Stimulated activated memory B cell treated with anti-CD40 and anti-IgM and Interleukin-4, amounts not matched to agents 10 μg/mL and 1 μg/mL and 100 μg/mL, for 72 hours (primary cell): ENCODE data around the gene CATSPER3.
"Not testable (repeated sequence)": the region's sequence is repeated elsewhere in the genome, so short reads cannot be mapped to it uniquely, and the experiment has no call there.

Experiments used
- ATAC-seq: fragments of 150-1000 bp; cut with Tn5 transposase; 2 replicates; pipeline ENCODE4 v1.10.0; 2021
- H3K27ac Mint-ChIP-seq: one replicate; pipeline ENCODE4 v1.8.0; 2022; ENCODE audit warnings: mild to moderate bottlenecking, mixed read lengths
- H3K27me3 Mint-ChIP-seq: one replicate; pipeline ENCODE4 v1.8.0; 2022; ENCODE audit warnings: mixed read lengths
- H3K36me3 Mint-ChIP-seq: one replicate; pipeline ENCODE4 v1.8.0; 2022; ENCODE audit warnings: mixed read lengths
- H3K4me1 Mint-ChIP-seq: one replicate; pipeline ENCODE4 v1.8.0; 2022; ENCODE audit warnings: mixed read lengths
- H3K4me3 Mint-ChIP-seq: one replicate; pipeline ENCODE4 v1.8.0; 2022; ENCODE audit warnings: mild to moderate bottlenecking, moderate library complexity, mixed read lengths
- H3K9me3 Mint-ChIP-seq: one replicate; pipeline ENCODE4 v1.8.0; 2022; ENCODE audit warnings: mixed read lengths

The CATSPER3 gene

GRCh38 chr5:134994560-134995156 is 27.0 kb downstream of the CATSPER3 start:
- H3K36me3 Mint-ChIP-seq: no peaks in the 10 kb centered on the region
- H3K27ac Mint-ChIP-seq: peak overlapping the region; percentile 62
- no peaks in the 10 kb centered on the region for H3K27me3 Mint-ChIP-seq
- H3K4me1 Mint-ChIP-seq: peaks cover 20% of the 10 kb centered on the region
- peak; percentile 76 for ATAC-seq
- no peaks in the 10 kb centered on the region for H3K9me3 Mint-ChIP-seq
- H3K4me3 Mint-ChIP-seq: no peak overlapping the region

DNA sequence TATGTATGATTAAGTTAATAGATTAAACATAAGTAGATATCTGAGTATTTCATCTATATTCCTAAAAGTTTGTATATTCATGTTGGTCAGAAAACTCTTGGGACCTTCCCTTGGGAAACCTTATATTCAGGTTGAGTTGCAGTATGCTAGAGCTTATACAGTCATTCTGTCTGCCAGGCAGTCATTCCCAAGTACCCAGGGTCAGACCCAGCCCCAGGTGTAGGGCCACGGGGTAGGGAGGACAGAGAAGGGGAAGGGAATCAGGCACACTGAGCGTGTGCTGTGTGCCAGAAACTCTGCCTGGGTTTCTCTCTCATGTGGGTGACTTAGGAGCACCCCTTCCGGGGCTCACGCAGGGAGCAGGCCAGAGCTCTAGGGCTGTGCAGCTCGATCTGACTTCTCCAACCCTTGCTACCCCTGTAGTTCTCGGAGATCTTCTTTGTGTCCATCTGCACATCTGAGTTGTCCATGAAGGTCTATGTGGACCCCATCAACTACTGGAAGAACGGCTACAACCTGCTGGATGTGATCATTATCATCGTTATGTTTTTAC is 28.2 kb downstream of the CATSPER3 start:
- no peak overlapping the region for H3K4me3 Mint-ChIP-seq
- H3K27ac Mint-ChIP-seq: no peak overlapping the region
- H3K27me3 Mint-ChIP-seq: no peaks in the 10 kb centered on the region
- ATAC-seq: no peak
- no peaks in the 10 kb centered on the region for H3K36me3 Mint-ChIP-seq
- H3K4me1 Mint-ChIP-seq: peaks cover 20% of the 10 kb centered on the region
- no peaks in the 10 kb centered on the region for H3K9me3 Mint-ChIP-seq

GRCh38 chr5:134997015-134997414 is 29.3 kb downstream of the CATSPER3 start:
- no peaks in the 10 kb centered on the region for H3K9me3 Mint-ChIP-seq
- H3K36me3 Mint-ChIP-seq: no peaks in the 10 kb centered on the region
- H3K27ac Mint-ChIP-seq: no peak overlapping the region
- no peak overlapping the region for H3K4me3 Mint-ChIP-seq
- no peak for ATAC-seq
- H3K27me3 Mint-ChIP-seq: no peaks in the 10 kb centered on the region
- peaks cover 20% of the 10 kb centered on the region for H3K4me1 Mint-ChIP-seq

DNA sequence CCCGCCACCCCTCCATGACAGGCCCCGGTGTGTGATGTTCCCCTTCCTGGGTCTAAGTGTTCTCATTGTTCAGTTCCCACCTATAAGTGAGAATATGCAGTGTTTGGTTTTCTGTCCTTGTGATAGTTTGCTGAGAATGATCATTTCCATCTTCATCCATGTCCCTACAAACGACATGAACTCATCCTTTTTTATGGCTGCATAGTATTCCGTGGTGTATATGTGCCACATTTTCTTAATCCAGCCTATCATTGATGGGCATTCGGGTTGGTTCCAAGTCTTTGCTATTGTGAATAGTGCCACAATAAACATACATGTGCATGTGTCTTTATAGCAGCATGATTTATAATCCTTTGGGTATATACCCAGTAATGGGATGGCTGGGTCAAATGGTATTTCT is 30.4 kb downstream of the CATSPER3 start:
- H3K27ac Mint-ChIP-seq, H3K9me3 Mint-ChIP-seq, ATAC-seq, H3K4me3 Mint-ChIP-seq, H3K27me3 Mint-ChIP-seq, H3K36me3 Mint-ChIP-seq: not testable (repeated sequence)
- H3K4me1 Mint-ChIP-seq: peaks cover 20% of the 10 kb centered on the region

- Mint-ChIP-seq H3K27ac (no peak overlapping the region), H3K36me3 (peaks cover 11% of the 10 kb centered on the region), H3K27me3 (peaks cover 12% of the 10 kb centered on the region), H3K9me3 (peaks cover 4% of the 10 kb centered on the region), H3K4me3 (no peak overlapping the region), H3K4me1 (no peaks in the 10 kb centered on the region)
- no peak for ATAC-seq
Measured at GRCh38 chr5:135004376-135004775, 36.7 kb downstream of the CATSPER3 start.

- Mint-ChIP-seq H3K9me3 (peaks cover 4% of the 10 kb centered on the region), H3K36me3 (peaks cover 14% of the 10 kb centered on the region), H3K4me1 (no peaks in the 10 kb centered on the region), H3K4me3 (no peak overlapping the region), H3K27me3 (peaks cover 12% of the 10 kb centered on the region), H3K27ac (no peak overlapping the region)
- ATAC-seq: no peak
Measured at GRCh38 chr5:135005076-135005475, 37.4 kb downstream of the CATSPER3 start.

GRCh38 chr5:135007305-135007704 is 39.6 kb downstream of the CATSPER3 start:
- no peak overlapping the region for H3K27ac Mint-ChIP-seq
- H3K9me3 Mint-ChIP-seq: peaks cover 3% of the 10 kb centered on the region

GRCh38 chr5:135007749-135008363 is 40.1 kb downstream of the CATSPER3 start:
- no peaks in the 10 kb centered on the region for H3K4me1 Mint-ChIP-seq
- no peak overlapping the region for H3K27ac Mint-ChIP-seq
- no peaks in the 10 kb centered on the region for H3K9me3 Mint-ChIP-seq
- peaks cover 12% of the 10 kb centered on the region for H3K27me3 Mint-ChIP-seq
- no peak overlapping the region for H3K4me3 Mint-ChIP-seq
- ATAC-seq: no peak
- H3K36me3 Mint-ChIP-seq: peaks cover 11% of the 10 kb centered on the region

More at GRCh38 chr5:135007305-135007704, 39.6 kb downstream of the CATSPER3 start:
- Mint-ChIP-seq H3K36me3 (peaks cover 16% of the 10 kb centered on the region), H3K4me1 (no peaks in the 10 kb centered on the region), H3K4me3 (no peak overlapping the region), H3K27me3 (peaks cover 12% of the 10 kb centered on the region)
- ATAC-seq: no peak

DNA sequence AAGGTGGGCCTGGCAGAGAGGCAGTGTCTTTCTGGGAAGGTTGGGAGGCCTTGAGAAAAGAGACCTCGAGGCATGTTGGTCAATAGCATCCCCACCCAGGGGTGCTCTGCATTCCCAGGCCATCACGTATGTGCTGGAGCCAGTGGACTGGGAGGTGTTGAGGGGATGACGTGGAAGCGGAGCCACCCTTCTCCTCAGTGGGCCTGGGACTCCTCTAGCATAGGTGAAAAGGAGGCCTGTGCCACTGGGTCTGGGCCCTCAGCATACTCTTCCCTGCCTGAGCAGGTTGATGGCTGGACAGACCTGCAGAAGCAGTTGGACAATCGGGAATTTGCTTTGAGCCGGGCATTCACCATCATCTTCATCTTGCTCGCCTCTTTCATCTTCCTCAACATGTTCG is 40.8 kb downstream of the CATSPER3 start:
- ATAC-seq: no peak
- Mint-ChIP-seq H3K4me3 (no peak overlapping the region), H3K4me1 (no peaks in the 10 kb centered on the region), H3K27me3 (peaks cover 12% of the 10 kb centered on the region), H3K36me3 (peaks cover 14% of the 10 kb centered on the region), H3K9me3 (no peaks in the 10 kb centered on the region), H3K27ac (no peak overlapping the region)

GRCh38 chr5:135008981-135009735 is 41.5 kb downstream of the CATSPER3 start:
- ATAC-seq: no peak
- H3K27ac Mint-ChIP-seq: no peak overlapping the region
- H3K27me3 Mint-ChIP-seq: peaks cover 9% of the 10 kb centered on the region
- H3K4me3 Mint-ChIP-seq: no peak overlapping the region
- peaks cover 16% of the 10 kb centered on the region for H3K36me3 Mint-ChIP-seq
- H3K4me1 Mint-ChIP-seq: no peaks in the 10 kb centered on the region
- H3K9me3 Mint-ChIP-seq: no peaks in the 10 kb centered on the region

GRCh38 chr5:135009736-135010501 is 42.2 kb downstream of the CATSPER3 start:
- H3K27me3 Mint-ChIP-seq: peaks cover 2% of the 10 kb centered on the region
- ATAC-seq: no peak
- H3K4me1 Mint-ChIP-seq: no peaks in the 10 kb centered on the region
- no peak overlapping the region for H3K4me3 Mint-ChIP-seq
- no peak overlapping the region for H3K27ac Mint-ChIP-seq
- H3K36me3 Mint-ChIP-seq: peaks cover 16% of the 10 kb centered on the region
- H3K9me3 Mint-ChIP-seq: no peaks in the 10 kb centered on the region

- Mint-ChIP-seq H3K4me1 (no peaks in the 10 kb centered on the region), H3K27me3 (no peaks in the 10 kb centered on the region), H3K27ac (no peak overlapping the region), H3K9me3 (no peaks in the 10 kb centered on the region), H3K36me3 (peaks cover 16% of the 10 kb centered on the region), H3K4me3 (no peak overlapping the region)
- ATAC-seq: no peak
Measured at GRCh38 chr5:135010502-135011354, 43.0 kb downstream of the CATSPER3 start.

DNA sequence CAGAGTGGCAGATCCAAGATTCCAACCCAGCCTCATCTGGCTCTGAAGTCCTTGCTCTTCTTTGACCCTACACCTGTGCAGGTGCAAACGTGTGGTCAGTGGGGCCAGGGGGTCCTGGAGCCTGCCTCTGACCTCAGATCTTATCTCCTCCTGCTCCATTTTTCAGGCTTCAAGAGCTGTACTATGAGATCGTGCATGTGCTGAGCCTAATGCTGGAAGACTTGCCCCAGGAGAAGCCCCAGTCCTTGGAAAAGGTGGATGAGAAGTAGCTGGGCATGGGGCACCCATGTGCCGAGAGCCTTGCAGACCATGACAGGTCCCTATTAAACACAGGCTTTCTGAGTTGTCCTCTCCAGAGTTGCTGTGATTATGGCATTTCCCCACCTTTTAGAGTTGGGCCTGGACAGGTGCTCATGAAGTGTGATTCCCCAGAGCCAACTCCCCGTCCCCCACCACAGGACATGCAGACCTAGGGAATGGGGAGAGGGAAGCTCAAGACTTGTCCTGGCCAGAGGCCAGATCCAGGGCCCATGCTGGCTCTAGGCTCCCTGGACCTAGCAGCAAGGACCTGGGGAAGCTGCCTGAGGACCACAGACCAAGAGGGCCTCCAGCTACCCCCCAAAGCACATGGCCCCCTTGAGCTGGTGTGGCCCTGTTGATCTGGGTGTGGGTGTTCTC is 43.8 kb downstream of the CATSPER3 start:
- ATAC-seq: no peak
- Mint-ChIP-seq H3K9me3 (no peaks in the 10 kb centered on the region), H3K4me1 (no peaks in the 10 kb centered on the region), H3K36me3 (peaks cover 16% of the 10 kb centered on the region), H3K27ac (no peak overlapping the region), H3K27me3 (no peaks in the 10 kb centered on the region), H3K4me3 (no peak overlapping the region)

DNA sequence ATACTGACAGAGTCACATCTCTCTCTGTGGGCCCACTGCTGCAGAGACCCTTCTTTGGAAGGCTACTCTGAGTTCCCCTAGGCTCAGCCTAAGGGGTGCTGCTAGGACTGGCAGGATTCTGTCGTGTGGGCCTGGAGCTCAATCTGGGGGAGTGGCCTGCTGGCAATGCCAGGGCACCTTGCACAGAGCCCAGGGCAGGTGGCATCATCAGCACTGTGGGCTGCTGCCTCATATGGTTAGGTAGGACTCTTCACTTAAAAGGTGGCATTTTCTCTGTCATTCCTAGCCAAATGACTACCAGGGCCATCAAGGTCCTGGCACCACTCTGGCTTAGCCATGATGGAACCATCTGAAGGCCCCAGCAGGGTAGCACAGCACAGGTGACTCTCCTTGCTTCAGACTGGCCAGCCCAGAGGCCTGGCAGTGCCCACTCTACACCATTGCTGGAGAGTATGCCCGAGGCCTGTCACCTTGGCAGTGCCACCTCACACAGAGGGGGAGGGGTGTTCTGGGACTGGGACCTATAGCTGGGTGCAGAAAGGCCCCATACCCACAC is 44.4 kb downstream of the CATSPER3 start:
- H3K4me3 Mint-ChIP-seq: no peak overlapping the region
- H3K36me3 Mint-ChIP-seq: peaks cover 16% of the 10 kb centered on the region
- H3K27me3 Mint-ChIP-seq: no peaks in the 10 kb centered on the region
- no peaks in the 10 kb centered on the region for H3K4me1 Mint-ChIP-seq
- ATAC-seq: no peak
- no peak overlapping the region for H3K27ac Mint-ChIP-seq
- H3K9me3 Mint-ChIP-seq: no peaks in the 10 kb centered on the region
